GM18868 (cell line): ENCODE results near the gene PRKCSH.
"Not testable (repeated sequence)": the region's sequence is repeated elsewhere in the genome, so short reads cannot be mapped to it uniquely, and the experiment has no call there.

Experiments
- ATAC-seq: cut with Tn5 transposase; IDR thresholded peaks from one replicate; pipeline ENCODE4 v1.9.1; 2021; ENCODE audit warnings: mild to moderate bottlenecking, moderate library complexity; ENCODE audit not compliant: unreplicated experiment

Gene PRKCSH

DNA sequence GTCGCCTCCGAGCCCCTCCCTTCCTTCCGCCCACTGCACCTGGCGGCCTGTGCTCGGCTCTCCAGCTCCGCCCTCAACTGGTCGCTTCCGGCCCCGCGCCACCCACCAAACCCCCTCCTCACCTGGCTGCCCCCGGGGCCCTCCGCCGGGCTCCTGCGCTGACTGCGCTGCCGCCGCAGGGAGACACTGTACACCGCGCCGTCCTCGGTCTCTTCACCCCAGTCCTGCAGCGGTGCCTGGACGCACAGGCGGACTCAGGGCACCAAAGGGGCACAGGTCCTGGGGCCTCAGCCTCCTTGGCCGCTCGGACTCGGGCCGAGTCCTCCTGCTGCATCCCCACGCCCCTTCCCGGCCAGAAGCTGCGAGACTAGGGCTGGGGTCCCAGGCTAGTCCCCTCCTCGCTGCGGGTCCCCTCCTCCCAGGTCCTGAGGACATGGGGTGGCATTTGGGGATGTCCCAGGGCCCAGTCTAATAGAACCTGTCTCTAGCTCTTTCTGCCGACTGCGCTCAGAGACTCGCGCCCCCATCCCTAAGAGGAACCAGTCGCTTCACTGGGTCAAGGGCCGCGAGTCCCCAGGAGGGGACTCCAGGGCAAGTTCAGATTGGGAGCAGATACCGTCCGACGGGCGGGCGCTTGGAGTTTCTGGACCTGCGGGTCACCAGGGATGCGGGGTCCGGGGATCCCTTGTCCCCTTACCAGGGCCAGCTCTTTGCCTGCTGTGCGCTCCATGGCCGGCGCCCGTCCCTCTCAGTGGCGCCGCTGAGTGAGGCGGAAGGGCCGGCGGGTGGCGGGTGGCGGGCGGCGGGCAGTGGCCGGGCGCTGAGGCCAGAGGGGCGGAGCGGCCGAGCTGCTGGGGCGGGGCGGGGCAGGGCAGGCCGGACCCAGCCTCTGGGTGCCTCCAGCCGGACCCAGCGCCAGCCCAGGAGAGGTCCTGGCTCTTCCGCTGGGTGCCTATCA lies 16.6 kb upstream of the PRKCSH start, which contains the start of gene RGL3:
Gene RGL3, minus strand, starts transcription at position 766 of the 958 bp plus-strand sequence. Its CDS starts 36 bp downstream, at position 730.
- ATAC-seq = no peak

DNA sequence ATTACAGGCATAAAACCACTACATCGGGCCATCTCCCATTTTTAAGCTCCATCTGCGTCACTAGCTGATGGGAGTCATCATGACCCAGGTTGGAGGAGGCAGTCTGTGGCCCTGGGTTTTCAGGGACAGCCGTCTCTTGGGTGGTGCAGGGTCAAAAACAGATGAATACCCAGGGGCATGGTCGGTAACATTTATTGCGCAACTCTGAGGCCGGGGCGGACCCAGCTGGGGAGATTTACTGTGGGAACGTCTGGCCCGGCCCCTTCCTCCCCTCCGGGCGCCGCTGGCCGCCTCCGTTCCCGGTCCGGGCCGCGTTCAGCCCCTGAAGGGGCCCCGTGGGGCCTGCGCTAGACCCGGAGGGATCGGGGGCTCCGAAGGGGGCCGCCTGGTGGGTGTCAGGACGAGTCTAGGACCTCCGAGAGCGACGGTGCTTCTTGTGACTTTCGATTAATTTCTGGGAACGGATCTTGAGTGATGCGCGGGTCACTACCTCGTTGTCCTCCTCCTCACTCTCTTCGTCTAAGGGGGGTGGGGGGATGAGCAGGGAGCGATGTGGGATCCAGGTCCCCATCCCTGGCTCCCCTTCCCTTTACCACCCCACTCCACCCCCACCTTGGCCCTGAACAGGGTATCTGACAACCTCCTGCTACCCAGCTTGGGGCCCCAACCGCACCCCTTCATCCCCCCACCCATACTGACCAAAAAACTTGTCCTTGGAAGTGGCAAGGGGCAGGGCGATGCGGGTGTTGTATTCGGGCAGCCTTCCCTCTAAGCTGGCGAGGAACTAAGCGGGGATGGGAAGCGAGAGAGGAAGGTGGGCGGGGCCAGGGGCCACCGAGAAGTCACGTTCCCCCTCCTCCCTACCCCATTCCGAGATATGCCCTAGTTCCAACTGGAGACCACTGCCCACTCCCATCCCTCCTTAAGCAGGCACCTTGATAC lies 14.7 kb upstream of the PRKCSH start:
- no peak for ATAC-seq

DNA sequence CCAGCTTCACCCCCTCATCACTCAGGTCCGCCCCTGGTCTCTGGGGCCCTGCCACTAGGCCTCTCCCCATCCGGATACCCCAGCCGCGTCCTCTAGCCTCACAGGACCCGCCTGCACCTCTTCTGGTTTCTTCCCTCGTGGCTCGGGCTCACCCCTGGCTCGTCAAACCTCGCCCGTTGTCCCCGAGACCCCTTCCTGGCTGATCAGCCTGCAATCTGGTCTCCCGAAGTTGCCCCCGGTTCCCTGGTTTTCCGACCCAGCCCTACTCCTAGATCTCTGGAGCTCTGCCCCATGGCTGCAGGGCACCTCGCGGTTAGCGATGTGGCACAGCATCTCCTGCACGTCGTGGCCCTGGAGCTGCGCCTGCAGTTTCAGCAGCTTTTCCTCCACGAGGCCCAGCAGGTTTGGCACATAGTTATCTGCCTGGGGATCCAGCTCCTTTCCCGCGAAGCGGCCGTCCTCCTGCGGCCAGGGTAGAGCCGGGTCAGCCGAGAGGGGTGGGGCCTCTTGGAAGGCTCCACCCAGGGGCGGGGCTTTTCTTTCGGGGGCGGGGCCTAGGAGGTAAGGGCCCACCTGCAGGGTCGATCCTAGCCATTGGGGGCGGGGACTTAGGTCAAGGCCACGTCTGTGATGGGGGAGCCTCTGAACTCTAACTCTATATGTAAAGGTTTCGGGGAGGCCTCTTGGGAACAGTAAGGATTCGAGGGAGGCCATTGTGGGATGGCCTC lies 13.9 kb upstream of the PRKCSH start:
- ATAC-seq = peak; percentile 27

DNA sequence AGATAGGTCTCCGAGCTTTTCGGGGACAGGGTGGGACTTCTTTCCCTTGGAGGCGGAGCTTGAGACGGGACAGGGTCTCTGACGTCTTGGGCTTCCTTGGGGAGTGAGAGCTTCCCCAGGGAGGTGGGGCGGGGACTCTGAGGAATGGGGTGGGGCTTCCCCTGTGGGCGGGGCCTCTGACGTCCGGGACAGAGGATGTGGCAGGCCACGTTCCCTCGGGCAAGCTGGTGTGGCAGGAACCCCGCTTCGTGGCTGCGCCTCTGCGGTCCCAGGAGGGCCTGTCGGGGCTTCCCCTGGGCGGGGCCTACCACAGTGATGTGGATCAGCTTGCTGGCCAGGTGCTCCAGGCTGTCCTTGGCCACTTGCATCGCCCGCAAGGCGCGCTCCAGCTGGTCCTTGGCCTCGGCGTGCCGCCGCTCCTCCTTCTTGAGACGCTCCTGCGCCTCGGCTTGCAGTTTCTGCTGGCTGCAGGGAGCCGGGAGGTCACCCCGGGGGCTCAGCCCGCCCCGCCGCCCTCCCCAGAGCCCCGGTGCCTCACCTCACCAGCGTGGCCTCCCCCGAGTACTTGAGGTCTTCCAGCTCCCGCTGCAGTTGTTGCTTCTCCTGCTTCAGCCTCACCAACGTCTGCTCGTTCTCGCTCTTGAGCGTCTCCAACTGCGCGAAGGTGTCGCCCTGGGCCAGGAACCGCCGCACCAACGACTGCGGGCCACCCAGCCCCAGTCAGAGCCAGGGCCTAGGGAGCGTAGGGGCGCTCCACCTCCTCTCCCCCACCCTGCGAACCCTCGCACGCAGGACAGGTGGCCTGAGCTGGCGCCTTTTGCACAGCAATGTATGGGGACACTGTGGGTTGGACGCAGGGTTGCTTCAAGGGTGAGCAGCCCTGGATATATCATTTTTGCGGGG lies 13.0 kb upstream of the PRKCSH start:
- ATAC-seq = peak; percentile 66

DNA sequence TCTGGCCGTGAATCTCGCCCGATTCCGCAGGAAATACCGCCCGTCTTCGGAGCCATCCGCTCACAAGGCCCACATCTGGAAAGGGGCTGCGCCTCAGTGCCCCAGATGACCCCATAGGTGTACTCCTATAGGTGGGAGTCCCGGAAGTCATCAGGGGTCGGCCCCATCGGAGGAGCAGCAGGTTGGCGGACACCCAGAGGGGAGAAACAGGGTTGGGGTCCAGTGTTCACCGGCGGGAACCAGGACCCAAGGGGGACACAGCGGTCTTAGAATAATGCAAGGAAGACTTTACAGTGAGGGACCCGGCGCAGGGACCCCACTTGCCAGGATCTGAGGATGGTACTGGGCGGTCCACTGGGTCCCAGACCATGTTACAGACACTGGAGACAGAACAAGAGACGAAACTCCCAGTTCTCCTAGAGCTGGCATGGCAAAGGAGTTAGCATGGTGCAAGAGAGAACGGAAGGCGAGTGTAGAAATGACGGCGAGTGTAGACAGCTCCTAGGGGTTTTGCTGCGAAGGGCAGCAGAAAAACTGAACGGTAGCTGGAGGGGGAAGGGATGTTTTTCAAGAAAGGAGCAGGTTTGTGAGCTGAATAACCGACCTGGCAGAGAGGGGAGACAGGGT lies 12.2 kb upstream of the PRKCSH start:
- no peak for ATAC-seq

DNA sequence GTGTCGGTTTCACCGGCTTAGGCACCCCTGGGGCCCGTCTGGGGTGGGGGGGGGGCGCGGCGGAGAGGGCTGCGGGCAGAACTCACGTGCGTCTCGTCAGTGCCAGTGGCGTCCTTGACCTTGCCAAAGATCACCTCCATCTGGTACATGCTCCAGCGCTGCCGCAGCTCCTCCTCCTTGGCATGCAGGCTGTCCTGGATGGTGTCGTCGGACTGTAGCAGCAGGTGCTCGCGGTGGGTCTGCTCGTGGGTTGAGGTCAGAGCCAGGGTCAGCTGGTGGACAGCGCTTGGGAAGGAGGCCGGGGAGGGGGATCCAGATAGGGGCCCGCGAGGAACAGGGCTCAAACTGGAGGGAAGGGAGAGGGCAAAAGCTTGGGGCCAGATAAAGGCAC lies 11.6 kb upstream of the PRKCSH start:
- ATAC-seq = no peak

DNA sequence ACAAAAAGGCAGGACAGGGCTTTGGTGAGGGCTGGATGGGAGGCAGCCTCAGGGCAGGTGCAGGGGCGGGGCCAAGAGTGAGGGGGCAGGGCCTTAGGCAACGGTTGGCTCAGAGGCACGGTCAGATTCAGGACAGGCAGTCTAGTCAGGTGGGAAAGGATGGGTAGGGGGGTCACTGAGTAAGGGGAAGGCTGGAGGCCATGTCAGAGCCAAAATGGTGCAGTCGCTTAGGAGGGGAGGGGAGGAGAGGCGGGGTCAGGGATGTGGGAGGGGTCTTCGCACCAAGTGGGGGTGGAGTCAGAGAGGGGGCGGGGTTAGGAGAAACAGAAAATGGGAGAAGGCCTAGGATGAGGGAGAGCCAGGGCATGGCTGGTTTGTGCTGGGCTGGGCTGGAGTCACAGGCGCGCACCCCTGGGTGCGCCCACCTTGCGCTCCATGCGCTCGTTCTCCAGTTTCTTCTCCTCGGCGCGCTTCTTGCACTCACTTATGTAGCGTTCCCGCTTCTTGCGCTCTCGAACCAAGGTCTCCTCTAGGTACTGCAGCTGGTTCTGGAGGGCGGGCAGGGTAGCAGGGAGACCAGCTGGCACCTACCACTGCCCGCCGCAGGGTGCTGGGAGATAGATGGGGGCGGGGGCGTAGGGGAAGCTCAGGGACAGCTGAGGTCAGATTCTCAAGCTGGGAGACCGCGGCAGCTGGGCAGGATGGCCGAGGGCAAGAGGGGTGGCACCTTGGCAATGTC lies 9.5 kb upstream of the PRKCSH start:
- ATAC-seq = no peak

DNA sequence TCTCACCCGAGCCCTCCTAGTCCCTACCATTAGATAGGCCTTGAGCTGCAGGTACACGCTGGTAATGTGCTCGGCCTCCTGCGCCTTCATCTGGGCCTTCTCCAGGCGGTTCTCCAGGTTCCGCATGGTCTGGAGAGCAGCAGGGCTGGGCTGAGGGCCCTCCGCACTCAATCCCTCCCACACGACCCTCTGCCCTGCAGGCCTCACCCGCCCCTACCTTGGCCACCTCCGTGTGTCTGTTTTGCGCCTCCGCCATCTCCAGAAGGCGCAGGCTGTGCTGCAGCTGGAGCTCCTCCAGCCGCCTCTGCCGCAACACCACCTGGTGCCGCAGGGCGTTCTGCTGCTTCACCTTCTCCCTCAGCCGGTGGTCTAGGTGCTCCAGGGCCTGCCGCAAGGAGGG lies 8.8 kb upstream of the PRKCSH start:
- ATAC-seq = no peak

DNA sequence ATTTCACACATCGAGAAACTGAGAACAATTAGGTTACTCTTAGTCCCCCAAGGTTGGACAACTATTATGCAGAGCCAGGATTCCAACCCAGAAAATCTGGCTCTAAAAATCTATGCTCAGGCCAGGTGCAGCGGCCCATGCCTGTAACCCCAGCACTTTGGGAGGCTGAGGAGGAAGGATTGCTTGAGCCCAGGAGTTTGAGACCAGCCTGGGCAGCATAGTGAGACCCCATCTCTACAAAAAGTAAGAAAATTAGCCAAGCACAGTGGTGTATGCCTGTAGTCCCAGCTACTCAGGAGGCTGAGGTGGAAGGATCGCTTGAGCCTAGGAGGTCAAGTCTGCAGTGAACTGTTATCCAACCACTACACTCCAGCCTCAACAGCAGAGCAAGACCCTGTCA lies 1.9 kb upstream of the PRKCSH start:
- ATAC-seq = not testable (repeated sequence)

DNA sequence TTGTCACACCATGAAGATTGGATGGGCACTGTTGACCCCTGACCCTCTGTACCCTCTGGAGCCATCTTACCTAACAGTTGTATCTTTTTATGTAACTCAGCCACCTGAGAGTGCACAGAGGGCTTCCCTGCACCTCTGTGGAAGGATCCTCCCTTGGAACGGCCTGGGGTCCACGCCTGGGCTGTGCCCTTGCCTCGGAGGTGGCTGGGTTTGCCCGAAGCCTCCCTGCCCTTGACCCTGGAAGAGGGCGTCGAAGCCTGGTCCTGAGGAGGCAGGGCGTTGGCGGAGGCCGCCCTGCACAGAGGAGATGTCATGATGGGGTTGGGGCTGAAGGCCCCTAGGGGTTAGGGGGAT lies 755 bp upstream of the PRKCSH start:
- ATAC-seq = peak; percentile 8

DNA sequence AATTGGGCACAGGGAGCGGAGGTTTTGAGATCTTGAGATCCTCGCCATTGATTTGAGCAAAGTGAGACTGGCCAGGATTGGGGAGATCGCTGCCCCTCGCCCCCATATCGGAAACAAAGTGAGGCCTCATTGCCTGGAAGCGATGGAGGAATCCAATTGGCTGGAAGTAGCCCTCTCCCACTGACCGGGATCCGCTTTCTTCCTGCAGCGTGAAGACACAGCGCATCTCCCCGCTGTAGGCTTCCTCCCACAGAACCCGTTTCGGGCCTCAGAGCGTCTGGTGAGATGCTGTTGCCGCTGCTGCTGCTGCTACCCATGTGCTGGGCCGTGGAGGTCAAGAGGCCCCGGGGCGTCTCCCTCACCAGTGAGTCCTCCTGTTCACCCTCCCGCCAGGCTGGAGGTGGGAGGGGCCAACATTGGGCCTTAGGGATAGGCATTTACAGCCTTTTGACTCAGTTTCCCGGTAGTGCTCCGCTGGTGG lies 438 bp downstream of the PRKCSH start:
- no peak for ATAC-seq

DNA sequence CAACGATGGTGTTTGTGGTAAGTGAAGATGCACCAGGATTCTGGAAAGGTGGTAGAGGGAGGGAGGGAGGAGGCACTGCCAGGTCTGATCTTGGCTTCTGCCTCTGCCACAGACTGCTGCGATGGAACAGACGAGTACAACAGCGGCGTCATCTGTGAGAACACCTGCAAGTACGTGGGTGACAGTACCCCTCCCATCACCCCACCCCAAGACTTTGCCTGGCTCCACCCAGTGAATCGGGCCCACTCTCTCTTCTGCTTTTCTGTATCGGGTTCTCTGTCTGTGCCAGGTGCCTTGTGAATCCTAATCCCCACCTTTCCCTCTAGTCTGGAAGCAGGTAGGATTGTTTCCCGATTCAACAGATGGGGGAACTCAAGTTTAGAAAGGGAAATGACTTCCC lies 2.5 kb downstream of the PRKCSH start:
- no peak for ATAC-seq

DNA sequence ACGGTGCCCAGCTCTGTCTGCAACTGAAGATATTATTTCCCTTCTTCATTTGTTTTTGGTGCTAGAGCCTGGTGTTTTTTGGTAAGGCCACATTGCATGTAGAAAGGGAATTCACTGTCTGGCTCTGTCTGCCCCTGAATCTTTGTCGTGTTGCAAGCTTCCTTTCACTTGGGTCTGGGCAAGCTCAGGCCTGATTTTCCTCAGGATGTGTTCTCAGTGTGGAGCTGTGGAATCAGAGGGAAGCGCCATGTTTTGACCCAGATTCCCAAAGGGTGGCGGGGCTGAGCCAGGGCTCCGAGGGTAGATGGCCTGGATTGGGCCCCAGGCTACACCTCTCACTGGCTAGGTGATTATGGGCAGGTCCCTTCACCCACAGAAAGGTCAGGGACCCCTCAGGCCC lies 8.6 kb downstream of the PRKCSH start:
- no peak for ATAC-seq

DNA sequence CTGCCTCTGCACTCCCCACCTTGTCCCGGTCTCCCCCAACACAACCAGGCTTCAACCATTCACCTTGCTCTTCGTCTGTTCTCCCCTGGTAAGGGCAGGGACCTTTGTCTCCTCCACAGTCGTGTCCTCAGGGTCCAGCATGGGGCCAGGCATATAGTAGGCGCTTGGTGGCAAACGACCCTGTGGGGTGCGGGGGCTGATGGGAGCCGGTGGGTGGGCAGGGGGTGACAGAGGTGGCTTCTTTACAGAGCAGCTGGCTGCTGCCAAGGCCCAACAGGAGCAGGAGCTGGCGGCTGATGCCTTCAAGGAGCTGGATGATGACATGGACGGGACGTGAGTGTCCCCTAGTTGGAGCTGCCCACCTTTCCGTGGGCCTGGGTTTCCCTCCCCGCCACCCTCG lies 9.7 kb downstream of the PRKCSH start:
- ATAC-seq = no peak

DNA sequence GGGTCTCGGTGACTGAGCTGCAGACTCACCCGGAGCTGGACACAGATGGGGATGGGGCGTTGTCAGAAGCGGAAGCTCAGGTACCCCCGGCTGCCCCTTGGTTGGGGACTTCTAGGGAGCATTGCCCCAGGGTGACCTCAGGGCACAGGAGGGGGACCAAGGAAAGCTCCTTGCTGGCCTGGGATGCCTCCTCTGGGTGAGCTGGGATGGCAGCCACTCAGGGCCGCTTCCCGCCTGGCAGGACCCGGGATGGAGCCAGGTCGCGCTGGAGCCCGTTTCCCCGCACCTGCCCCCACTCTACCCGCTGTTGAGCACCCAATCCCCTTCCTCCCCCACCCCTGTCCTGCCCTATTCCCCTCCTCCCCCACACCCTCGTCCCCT lies 10.8 kb downstream of the PRKCSH start:
- no peak for ATAC-seq

DNA sequence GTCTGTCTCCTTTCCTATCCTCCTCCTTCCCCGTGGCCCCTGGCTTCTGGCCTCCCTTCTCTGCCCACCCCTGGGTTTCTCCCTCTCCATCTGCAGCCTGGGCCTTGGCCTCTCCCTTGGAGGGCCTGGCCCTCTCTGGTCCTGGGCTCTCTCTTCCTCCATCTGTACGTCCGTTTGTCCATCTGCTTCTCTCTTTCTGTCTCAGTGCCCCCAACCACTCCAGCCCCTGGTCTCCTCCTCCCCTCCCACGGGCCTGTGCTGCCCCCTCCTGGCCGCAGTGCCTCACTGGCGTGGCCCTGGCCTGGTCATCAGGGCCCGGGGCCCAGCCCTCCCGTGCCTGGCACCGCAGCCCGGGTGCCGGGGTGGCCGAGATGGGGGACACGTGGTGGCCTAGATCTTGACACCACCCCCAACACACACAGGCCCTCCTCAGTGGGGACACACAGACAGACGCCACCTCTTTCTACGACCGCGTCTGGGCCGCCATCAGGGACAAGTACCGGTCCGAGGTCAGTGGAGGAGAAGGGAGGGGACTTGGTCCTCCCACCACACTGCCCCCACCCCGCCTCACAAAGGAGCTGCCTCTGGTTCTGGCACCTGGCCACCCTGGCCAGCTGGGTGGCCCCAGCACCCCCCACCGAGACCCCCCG lies 11.3 kb downstream of the PRKCSH start:
- ATAC-seq = no peak

DNA sequence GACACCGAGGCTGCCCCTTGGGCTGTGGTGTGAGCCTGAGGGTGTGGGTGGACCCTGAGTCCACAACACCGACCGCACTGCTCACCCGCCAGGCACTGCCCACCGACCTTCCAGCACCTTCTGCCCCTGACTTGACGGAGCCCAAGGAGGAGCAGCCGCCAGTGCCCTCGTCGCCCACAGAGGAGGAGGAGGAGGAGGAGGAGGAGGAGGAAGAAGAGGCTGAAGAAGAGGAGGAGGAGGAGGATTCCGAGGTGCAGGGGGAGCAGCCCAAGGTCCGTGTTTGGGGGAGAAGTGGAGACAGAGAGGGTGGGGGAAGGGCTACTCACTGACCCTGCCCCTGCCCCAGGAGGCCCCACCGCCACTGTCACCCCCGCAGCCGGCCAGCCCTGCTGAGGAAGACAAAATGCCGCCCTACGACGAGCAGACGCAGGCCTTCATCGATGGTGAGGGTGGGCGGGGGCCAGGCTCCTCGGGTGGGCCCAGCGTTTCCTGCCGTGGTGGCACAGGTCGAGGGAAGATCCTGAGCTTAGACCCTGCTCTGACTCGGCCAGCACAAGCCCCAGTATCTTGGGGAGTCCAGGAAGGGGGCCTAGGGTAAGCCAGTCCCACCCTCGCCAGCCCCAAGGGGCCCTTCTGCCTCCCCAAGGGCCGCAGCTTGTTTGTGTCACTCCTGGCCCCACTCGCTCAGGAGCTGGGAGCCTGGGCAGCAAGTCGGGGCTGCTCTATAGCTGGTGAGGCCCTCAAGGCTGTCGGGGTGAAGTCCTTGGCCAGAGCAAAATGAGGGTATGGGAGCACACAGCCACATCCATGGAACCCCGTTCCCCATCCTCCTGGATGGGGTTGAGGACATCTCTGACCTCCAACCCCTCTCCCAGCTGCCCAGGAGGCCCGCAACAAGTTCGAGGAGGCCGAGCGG lies 12.2 kb downstream of the PRKCSH start:
- ATAC-seq = no peak
